Measurements from ENCODE around the gene RNASEH2B.

The RNASEH2B gene

GRCh38 chr13:50907781-50908180 is 1.8 kb upstream of the RNASEH2B start:
- TF ChIP-seq, protein P1, sequence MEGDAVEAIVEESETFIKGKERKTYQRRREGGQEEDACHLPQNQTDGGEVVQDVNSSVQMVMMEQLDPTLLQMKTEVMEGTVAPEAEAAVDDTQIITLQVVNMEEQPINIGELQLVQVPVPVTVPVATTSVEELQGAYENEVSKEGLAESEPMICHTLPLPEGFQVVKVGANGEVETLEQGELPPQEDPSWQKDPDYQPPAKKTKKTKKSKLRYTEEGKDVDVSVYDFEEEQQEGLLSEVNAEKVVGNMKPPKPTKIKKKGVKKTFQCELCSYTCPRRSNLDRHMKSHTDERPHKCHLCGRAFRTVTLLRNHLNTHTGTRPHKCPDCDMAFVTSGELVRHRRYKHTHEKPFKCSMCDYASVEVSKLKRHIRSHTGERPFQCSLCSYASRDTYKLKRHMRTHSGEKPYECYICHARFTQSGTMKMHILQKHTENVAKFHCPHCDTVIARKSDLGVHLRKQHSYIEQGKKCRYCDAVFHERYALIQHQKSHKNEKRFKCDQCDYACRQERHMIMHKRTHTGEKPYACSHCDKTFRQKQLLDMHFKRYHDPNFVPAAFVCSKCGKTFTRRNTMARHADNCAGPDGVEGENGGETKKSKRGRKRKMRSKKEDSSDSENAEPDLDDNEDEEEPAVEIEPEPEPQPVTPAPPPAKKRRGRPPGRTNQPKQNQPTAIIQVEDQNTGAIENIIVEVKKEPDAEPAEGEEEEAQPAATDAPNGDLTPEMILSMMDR (IDR thresholded peaks at IDR 0.05; ENCODE audit: extremely low read depth, missing control alignments): no peak
- DNase-seq (ENCODE audit: low spot score): no peak

DNA sequence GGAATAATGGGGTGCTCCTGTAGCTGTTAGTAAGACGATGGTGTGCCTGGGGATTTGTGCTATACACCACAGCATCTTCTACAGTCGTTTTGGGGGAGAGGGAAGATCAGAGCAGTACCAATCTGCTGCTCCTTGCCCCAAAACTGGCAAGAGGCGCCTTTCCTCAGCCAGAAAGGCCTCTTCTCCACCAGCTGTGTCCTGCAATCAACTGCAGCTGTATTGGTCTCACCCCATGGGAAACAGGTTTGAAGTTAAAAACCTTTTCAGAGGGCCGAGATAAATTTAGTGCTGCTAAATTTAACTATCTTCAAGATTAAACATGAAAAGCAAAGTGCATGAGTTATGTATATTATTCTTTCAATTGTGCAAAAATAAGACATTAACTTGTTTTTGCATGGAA is 1.2 kb upstream of the RNASEH2B start:
- TF ChIP-seq, protein P1 (IDR thresholded peaks at IDR 0.05; ENCODE audit: extremely low read depth, missing control alignments): no peak
- DNase-seq (ENCODE audit: low spot score): no peak

DNA sequence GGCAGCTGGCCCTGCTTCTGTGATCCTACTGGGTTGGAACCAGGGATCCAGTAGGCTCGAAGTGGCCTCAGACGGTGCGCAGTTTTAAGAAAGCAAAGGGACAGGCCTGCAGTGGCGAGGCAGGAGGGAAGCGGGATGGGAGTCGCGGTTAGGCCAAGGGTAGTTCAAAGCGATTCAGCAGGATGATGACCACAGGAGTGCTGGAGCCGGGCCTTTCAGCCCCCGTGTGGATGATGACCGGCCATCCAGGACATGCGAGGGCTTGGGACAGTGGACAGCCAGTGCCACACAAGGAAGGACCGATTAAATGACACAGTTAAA is 854 bp downstream of the RNASEH2B start:
- DNase-seq (ENCODE audit: low spot score): no peak
- TF ChIP-seq, protein P1 (IDR thresholded peaks at IDR 0.05; ENCODE audit: extremely low read depth, missing control alignments): no peak

- DNase-seq (ENCODE audit: low spot score): peak; percentile 32
- TF ChIP-seq, protein P1 (IDR thresholded peaks at IDR 0.05; ENCODE audit: extremely low read depth, missing control alignments): no peak
These were observed 1.6 kb downstream of the RNASEH2B start for GRCh38 chr13:50911081-50911631.

- TF ChIP-seq, protein P1 (IDR thresholded peaks at IDR 0.05; ENCODE audit: extremely low read depth, missing control alignments): peak; percentile 80
- peak; percentile 85 for DNase-seq (ENCODE audit: low spot score)
These were observed 2.6 kb downstream of the RNASEH2B start for GRCh38 chr13:50911937-50912795.

DNA sequence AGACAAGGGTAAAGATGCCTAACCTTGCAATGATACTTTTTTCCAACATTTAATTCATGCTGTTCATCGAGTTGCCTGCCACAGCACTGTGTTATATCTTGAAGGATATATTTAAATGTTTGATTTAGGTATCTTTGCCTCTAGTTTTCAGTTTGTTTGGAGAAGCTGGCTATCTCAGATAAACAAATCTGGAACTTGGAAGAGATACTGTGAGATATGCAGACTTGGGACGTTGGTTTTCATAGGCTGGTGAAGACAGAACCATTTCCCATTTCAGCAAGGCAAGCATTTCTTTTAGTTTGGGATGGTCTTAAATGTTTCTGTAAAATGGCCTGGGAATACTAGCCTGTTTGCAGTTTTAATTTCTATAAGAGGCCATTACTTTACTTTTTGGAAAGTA is 3.3 kb downstream of the RNASEH2B start:
- TF ChIP-seq, protein P1 (IDR thresholded peaks at IDR 0.05; ENCODE audit: extremely low read depth, missing control alignments): no peak
- no peak for DNase-seq (ENCODE audit: low spot score)

- TF ChIP-seq, protein P1 (IDR thresholded peaks at IDR 0.05; ENCODE audit: extremely low read depth, missing control alignments): no peak
These were observed 4.6 kb downstream of the RNASEH2B start for GRCh38 chr13:50914176-50914700.

More at GRCh38 chr13:50914176-50914700, 4.6 kb downstream of the RNASEH2B start:
- DNase-seq (ENCODE audit: low spot score): no peak
